KOPT-K1 (cell line): ENCODE measurements around the gene BEAN1.
"Not testable (repeated sequence)": the region's sequence is repeated elsewhere in the genome, so short reads cannot be mapped to it uniquely, and the experiment has no call there.

Source experiments
- H3K27ac ChIP-seq: fragments of 200-600 bp; sonication (generic); 2 replicates; pipeline ENCODE4 v1.5.1; 2016; ENCODE audit warnings: antibody characterized with exemption, mild to moderate bottlenecking, low read depth, low read length; ENCODE audit not compliant: poor library complexity, severe bottlenecking
- H3K36me3 ChIP-seq: fragments of 200-600 bp; sonication (generic); 2 replicates; pipeline ENCODE4 v1.5.1; 2017; ENCODE audit warnings: antibody characterized with exemption, mild to moderate bottlenecking, low read length, moderate library complexity; ENCODE audit not compliant: insufficient read depth
- H3K9me3 ChIP-seq: fragments of 200-600 bp; sonication (generic); 2 replicates; pipeline ENCODE4 v1.5.1; 2017; ENCODE audit warnings: antibody characterized with exemption, low read length, mild to moderate bottlenecking; ENCODE audit not compliant: insufficient read depth, poor library complexity, severe bottlenecking

The BEAN1 gene

GRCh38 chr16:66514980-66515595 lies 88.0 kb downstream of the BEAN1 start:
- peak overlapping the region; percentile 23 for H3K27ac ChIP-seq
- not testable (repeated sequence) for H3K9me3 ChIP-seq, H3K36me3 ChIP-seq

DNA sequence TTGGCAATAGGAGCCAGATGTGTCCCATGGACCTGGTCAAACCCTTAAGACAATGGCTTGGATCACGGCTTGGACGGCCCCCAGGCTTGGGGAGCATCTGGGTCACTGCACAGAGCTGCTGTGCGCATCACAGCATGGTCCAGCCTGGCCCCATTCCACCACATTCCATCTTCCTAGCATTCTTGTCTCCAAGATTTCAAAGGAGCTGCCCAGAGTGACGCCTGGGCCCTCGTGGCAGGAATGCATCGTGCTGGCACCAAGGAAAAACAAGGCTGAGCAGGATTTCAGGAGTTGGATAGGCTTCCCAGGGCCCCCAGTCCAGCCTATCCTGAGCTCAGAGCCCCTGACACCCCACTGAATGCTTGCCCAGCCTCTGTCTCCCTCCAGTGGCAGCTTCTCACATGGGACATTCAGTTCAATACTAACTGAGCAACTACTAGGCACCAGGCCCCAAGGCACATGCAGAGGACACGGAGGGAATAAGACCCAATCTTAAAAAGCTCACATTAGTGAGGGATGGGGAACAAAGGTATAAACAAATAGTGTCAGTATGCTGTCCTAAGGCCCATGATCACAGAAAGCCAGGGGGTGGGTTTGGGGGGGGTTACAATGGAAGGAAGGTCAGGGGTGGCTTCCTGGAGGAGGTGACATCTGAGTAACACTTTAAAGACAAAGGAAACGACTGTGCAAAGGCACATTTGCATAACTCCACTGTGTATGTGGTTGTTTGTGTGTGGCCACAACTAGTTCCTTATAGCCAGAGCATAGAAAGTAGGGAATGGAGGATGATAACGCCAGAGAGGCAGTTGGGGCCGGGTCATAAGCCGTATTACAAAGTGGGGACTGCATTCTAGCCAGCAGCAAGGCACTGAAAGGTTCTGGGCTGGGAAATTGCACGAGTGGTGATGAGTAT lies 88.8 kb downstream of the BEAN1 start:
- H3K36me3 ChIP-seq = no peaks in the 10 kb centered on the region
- H3K9me3 ChIP-seq = no peaks in the 10 kb centered on the region
- H3K27ac ChIP-seq = peak overlapping the region; percentile 63

DNA sequence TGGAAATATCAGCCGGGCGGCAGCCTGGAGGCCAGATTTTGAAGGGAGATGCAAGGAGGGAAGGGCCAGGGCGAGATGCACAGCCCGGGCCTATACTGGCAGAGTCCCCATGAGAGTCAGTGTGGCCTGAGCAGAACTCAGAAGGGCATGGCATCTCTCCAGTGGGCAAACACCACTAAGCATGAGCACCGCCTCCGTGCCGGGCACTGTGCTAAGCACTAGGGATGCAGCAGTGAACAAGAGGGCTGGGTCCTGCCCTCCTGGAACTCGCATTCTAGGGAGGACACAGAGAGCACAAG lies 89.4 kb downstream of the BEAN1 start:
- Histone ChIP-seq H3K27ac (peak overlapping the region; percentile 63), H3K36me3 (no peaks in the 10 kb centered on the region), H3K9me3 (no peaks in the 10 kb centered on the region)

DNA sequence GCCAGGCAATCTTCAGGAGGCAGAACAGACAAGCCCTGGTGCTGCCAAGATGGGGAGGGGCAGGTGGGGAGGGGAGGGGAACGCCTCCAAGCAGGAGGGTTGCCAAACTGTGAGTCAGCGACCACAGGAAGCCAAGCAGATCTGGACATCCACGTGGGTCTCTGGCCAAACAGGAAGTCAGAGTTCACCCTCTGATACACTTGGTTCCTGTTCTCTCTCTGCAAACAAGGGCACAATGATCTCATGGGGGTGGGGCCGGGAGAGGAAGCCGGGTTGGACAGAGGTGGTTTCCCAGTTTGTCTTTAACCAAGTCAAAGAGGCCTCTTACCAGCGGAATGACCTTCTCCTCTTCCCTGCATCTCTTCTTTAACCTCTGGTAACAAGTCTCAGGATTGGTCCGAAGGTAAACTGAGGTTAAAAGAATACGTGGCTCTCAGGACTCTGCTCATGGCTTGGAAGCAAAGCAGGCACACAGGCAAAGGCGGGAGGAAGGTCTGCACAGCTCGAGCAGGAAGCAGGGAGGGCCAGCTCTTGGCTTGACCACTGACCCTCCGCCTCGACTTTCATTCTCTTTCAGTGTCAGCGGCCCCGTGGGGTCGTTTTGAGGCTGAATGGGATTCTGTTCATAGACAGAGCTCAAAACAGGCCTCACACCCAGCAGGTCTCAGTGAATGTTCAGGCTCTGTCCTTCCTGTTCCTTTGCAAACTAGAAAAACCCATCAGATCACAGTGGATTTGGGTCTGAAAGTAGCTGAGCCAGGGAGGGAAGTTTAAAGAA lies 89.9 kb downstream of the BEAN1 start:
- no peaks in the 10 kb centered on the region for H3K36me3 ChIP-seq
- H3K27ac ChIP-seq = peak overlapping the region; percentile 63
- H3K9me3 ChIP-seq = no peaks in the 10 kb centered on the region

- Histone ChIP-seq H3K27ac (peak overlapping the region; percentile 63), H3K36me3 (no peaks in the 10 kb centered on the region), H3K9me3 (no peaks in the 10 kb centered on the region)
Measured at GRCh38 chr16:66517586-66518263, 90.6 kb downstream of the BEAN1 start.

- H3K36me3 ChIP-seq = no peaks in the 10 kb centered on the region
- H3K27ac ChIP-seq = peak overlapping the region; percentile 76
- H3K9me3 ChIP-seq = no peaks in the 10 kb centered on the region
Measured at GRCh38 chr16:66519482-66520373, 92.6 kb downstream of the BEAN1 start.

DNA sequence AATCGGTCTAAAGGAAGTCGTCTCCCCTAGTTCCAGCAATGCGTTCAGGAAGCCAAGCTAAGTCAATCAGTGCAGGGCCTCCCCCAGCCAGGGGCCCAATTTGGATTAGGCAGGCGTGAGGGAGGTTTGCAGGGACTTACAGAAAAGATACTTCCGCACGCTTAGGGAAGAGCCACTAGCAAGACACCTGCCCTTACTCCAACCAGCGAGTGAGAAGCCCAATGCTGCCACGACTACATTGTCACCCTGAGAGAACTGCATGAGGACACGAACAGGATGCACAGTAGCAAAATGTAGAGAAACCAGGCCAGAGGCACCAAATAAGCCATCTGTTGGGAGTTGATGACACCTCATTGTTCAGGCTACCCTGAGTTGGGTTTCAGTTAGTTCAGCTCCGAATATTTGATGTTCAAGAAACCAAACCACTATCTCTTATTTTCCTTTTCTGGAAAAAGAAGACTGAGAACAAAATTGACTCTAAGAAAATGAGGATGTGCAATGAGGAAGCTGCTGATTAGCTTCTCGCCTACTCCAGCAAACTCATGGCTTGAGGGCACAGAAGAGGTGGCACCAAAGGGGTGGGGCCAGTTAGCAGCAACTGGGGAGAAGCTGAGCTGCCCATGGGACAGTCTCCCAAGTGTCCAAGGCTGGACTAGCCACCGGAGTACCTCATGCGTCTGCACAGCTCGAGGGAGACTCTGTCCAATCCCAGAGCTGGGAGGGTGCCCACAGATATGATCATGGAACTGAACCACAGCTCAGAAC lies 93.5 kb downstream of the BEAN1 start:
- no peaks in the 10 kb centered on the region for H3K36me3 ChIP-seq
- H3K9me3 ChIP-seq = no peaks in the 10 kb centered on the region
- peak overlapping the region; percentile 76 for H3K27ac ChIP-seq

DNA sequence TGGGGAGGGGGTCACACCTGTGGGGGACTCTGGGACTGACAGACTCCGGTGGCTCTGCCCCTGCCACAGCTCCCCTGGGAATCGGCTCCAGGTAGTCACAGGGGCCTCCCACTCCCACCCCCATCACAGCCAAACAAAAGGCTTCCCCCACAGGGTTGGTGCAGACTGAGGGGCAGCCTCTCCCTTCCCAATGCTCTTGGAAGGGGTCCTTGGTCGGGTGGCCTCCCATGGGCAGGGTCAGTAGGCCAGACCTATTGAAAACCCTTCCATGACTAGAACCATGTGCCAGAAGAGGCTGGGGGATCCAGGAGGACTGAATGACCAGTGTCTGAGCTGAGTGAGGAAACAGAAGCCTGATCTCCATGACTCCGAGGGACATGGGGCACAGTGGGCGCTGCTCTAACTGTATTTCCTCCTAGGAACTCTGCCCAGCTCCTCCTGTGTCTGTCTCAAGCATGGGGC lies 94.2 kb downstream of the BEAN1 start:
- no peaks in the 10 kb centered on the region for H3K36me3 ChIP-seq
- H3K9me3 ChIP-seq = no peaks in the 10 kb centered on the region
- H3K27ac ChIP-seq = peak overlapping the region; percentile 76

DNA sequence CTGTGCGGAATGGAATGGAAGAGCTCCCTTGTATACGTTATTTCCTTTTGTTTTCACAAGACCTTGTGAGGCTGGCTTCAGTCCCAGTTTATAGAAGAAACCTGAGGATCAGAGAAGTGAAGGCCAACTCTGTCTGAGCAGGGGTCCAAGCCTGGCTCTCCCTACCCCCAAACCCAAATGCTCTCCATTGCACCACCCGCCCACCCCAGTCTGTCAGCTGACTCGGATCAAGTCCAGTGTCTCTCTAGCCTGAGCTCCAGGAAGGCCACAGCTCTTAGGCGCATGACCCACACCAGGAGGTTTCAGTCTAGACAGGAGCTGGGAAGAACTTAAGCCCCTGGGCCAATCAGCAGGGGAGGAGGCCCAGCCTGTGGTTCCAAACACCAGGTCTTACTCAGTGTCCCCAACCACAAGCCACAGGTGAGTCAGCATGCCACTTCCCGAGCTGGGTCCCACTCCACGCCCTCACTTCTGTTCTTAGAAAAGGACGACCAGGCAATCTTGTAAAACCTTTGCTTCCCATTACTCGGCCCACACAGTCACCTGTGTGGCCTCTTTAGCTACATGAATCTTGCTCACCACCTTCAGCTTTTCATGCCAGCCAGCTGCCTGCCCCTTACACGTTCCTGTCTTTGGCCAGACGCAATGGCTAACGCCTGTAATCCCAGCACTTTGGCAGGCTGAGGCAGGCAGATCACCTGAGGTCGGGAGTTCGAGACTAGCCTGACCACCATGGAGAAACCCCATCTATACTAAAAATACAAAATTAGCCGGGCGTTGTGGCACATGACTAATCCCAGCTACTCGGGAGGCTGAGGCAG lies 95.1 kb downstream of the BEAN1 start:
- peak overlapping the region; percentile 76 for H3K27ac ChIP-seq
- H3K9me3 ChIP-seq = no peaks in the 10 kb centered on the region
- H3K36me3 ChIP-seq = no peaks in the 10 kb centered on the region

DNA sequence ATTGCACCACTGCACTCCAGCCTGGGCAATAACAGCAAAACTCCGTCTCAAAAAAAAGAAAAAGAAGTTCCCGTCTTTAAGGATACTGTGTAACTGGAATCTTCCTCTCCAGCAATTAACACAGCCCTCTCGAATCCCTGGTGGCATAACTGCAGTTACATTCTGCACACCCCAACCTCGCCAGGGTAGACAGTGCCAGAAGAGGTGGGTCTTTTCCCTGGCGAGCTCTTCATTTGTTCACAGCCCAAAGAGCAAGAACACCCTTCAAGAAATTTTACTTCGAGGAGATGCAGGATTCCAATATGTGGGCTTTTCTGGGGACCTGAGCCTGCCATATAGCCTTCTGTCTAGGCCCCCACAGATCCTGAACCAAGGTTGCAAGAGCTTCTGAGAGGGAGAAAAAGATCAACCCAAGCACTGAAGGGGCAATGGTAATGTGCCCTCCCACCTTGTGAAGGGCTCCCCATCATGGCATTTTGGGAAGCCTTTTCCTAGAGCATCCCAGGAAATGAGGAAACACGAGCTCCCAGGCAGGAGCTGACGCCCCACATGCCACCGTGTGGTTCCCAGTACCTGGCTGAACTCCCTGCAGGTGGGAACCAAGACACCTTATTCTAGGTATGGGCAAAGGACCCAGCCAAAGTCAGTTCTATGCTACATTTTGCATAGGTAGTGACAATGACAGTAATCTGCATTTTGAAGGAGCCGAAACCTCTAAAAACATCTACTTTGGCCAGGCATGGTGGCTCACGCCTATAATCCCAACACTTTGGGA lies 95.9 kb downstream of the BEAN1 start:
- Histone ChIP-seq H3K9me3 (no peaks in the 10 kb centered on the region), H3K27ac (peak overlapping the region; percentile 76), H3K36me3 (no peaks in the 10 kb centered on the region)

- Histone ChIP-seq H3K36me3 (no peaks in the 10 kb centered on the region), H3K27ac (peak overlapping the region; percentile 76), H3K9me3 (no peaks in the 10 kb centered on the region)
Measured at GRCh38 chr16:66523861-66524354, 96.8 kb downstream of the BEAN1 start.

- Histone ChIP-seq H3K9me3 (no peaks in the 10 kb centered on the region), H3K27ac (peak overlapping the region; percentile 76), H3K36me3 (no peaks in the 10 kb centered on the region)
Measured at GRCh38 chr16:66524601-66525164, 97.6 kb downstream of the BEAN1 start.
